ENCODE results near the gene CAMK2G.
"Not testable (repeated sequence)": the region's sequence is repeated elsewhere in the genome, so short reads cannot be mapped to it uniquely, and the experiment has no call there.

CAMK2G gene

DNA sequence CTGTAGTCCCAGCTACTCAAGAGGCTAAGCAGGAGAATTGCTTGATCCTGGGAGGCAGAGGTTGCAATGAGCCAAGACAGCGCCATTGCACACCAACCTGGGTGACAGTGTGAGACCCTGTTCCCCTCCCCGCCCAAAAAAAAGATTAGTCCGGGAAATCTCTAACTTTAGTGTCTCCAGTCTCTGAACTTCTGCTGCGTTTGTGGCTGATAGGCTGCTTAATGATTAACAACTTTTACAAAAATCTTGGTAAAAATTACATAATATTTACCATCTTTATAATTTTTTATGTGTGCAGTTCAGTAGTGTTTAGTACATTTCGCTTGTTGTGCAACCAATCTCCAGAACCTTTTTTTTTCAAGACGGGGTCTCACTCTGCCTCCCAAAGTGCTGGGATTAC is 26.9 kb upstream of the CAMK2G start:
- Histone ChIP-seq H3K9me3 (ENCODE audit: control insufficient read depth, insufficient read depth, low read length) (no peaks in the 10 kb centered on the region), H3K27ac (ENCODE audit: low read length) (no peak overlapping the region), H3K27me3 (ENCODE audit: control insufficient read depth, insufficient read depth, low read length) (no peaks in the 10 kb centered on the region), H3K36me3 (ENCODE audit: control insufficient read depth, insufficient read depth, low read length) (no peaks in the 10 kb centered on the region), H3K4me3 (ENCODE audit: low read length) (no peak overlapping the region), H3K4me1 (ENCODE audit: control insufficient read depth, insufficient read depth, low read length) (peaks cover 1% of the 10 kb centered on the region; the same call in 1 of the 2 replicates)
- no peak for DNase-seq (ENCODE audit: low read depth, low spot score)
- no CpG with 5 or more reads among the region's 6 CpGs for WGBS (ENCODE audit: insufficient coverage, insufficient read length)

DNA sequence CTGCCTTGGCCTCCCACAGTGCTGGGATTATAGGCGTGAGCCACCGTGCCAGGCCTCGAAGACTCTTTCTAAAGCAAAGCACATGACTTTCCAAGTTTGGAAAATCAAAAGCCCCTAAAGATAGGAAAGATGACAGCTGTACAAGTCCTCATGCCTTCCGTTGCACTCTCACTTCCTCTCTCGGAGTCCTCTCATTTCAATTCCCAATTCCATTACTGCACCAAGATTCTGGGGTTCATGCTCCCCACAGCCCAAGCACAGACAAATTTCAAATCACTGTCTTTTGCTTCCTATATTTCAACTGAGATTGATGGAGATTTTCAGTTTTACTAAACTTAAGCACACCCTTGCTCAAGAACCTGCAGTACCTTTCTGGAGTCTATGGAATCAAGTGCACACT is 25.7 kb upstream of the CAMK2G start:
- Histone ChIP-seq H3K9me3 (ENCODE audit: control insufficient read depth, insufficient read depth, low read length) (no peaks in the 10 kb centered on the region), H3K27ac (ENCODE audit: low read length) (no peak overlapping the region), H3K4me3 (ENCODE audit: low read length) (no peak overlapping the region), H3K27me3 (ENCODE audit: control insufficient read depth, insufficient read depth, low read length) (no peaks in the 10 kb centered on the region), H3K4me1 (ENCODE audit: control insufficient read depth, insufficient read depth, low read length) (peaks cover 1% of the 10 kb centered on the region; the same call in 1 of the 2 replicates), H3K36me3 (ENCODE audit: control insufficient read depth, insufficient read depth, low read length) (no peaks in the 10 kb centered on the region)
- no CpG with 5 or more reads among the region's 5 CpGs for WGBS (ENCODE audit: insufficient coverage, insufficient read length)
- DNase-seq (ENCODE audit: low read depth, low spot score), result no peak

DNA sequence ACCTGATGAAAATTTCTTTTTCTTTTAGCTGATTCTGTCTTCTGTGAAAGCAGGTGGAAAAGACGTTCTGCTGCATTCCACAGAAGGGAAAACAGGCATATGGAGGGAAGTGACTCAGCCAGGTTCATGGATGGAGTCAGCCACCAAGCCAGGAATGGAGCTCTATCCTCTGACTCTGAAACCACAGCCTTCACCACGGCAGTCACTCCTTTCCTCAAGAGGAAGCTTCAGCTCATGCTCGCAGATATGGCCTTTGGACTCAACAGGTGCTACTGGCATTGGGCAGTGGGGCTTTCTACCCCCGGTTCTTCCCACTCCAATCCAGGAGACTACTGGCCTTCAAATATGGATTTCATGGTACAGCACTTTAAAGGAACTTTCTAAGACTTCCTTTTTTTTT is 25.1 kb upstream of the CAMK2G start:
- H3K27ac ChIP-seq (ENCODE audit: low read length), result no peak overlapping the region
- peaks cover 1% of the 10 kb centered on the region; the same call in 1 of the 2 replicates for H3K4me1 ChIP-seq (ENCODE audit: control insufficient read depth, insufficient read depth, low read length)
- DNase-seq (ENCODE audit: low read depth, low spot score), result no peak
- H3K36me3 ChIP-seq (ENCODE audit: control insufficient read depth, insufficient read depth, low read length), result no peaks in the 10 kb centered on the region
- no CpG with 5 or more reads among the region's 4 CpGs for WGBS (ENCODE audit: insufficient coverage, insufficient read length)
- no peaks in the 10 kb centered on the region for H3K9me3 ChIP-seq (ENCODE audit: control insufficient read depth, insufficient read depth, low read length)
- H3K27me3 ChIP-seq (ENCODE audit: control insufficient read depth, insufficient read depth, low read length), result no peaks in the 10 kb centered on the region
- H3K4me3 ChIP-seq (ENCODE audit: low read length), result no peak overlapping the region

DNA sequence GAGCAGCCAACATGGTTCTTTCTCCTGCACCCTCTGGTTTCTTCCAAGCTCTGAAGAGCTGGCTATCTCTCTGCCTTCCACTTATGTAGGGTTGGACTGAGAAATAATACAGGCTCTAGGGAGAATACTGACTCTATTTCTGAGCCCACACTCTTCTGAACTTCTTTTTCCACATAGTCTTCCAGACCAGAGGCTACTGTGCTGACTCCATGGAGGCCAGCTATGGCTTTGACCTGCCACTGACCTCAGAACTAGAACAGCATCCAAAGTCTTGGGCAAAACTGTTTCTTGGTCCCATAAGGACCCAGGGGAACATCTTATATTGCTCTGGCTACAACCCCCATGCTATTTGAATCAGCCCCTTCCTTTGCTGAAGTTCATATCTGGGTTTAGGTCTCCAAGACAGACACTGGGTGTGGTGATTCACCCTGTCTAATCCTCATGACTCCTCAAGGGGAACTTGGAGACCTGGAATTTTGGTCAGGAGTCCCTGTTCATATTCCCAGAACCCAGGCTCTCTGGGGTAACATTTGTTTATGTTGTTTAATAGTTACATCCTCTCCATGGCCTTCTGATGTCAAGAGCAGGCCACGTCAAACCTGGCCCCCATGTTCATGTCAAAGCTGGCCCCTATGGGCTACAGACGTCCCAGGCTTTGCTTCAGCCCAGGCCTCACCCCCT is 24.5 kb upstream of the CAMK2G start:
- no peak for DNase-seq (ENCODE audit: low read depth, low spot score)
- Histone ChIP-seq H3K27ac (ENCODE audit: low read length) (no peak overlapping the region), H3K36me3 (ENCODE audit: control insufficient read depth, insufficient read depth, low read length) (no peaks in the 10 kb centered on the region), H3K4me3 (ENCODE audit: low read length) (no peak overlapping the region), H3K27me3 (ENCODE audit: control insufficient read depth, insufficient read depth, low read length) (no peaks in the 10 kb centered on the region), H3K4me1 (ENCODE audit: control insufficient read depth, insufficient read depth, low read length) (peaks cover 1% of the 10 kb centered on the region; the same call in 1 of the 2 replicates), H3K9me3 (ENCODE audit: control insufficient read depth, insufficient read depth, low read length) (no peaks in the 10 kb centered on the region)
- no CpG with 5 or more reads among the region's 2 CpGs for WGBS (ENCODE audit: insufficient coverage, insufficient read length)

DNA sequence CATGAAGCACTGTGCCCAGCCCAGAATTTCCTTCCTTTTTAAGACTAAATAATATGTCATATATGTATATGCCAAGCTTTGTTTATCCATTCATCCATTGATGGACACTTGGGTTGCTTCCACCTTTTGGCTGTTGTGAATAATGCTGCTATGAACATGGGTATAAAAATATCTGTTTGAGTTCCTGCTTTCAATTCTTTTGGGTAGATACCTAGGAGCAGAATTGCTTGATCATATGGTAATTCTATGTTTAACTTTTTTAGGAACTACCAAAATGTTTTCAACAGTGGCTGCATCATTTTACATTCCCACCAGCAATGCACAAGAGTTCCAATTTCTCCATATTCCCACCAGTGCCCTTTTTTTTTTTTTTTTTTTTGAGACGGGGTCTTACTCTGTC is 23.3 kb upstream of the CAMK2G start:
- Histone ChIP-seq H3K27me3 (ENCODE audit: control insufficient read depth, insufficient read depth, low read length) (no peaks in the 10 kb centered on the region), H3K36me3 (ENCODE audit: control insufficient read depth, insufficient read depth, low read length) (no peaks in the 10 kb centered on the region), H3K4me3 (ENCODE audit: low read length) (no peak overlapping the region), H3K4me1 (ENCODE audit: control insufficient read depth, insufficient read depth, low read length) (peaks cover 1% of the 10 kb centered on the region; the same call in 1 of the 2 replicates), H3K9me3 (ENCODE audit: control insufficient read depth, insufficient read depth, low read length) (no peaks in the 10 kb centered on the region), H3K27ac (ENCODE audit: low read length) (no peak overlapping the region)
- no peak for DNase-seq (ENCODE audit: low read depth, low spot score)
- WGBS (ENCODE audit: insufficient coverage, insufficient read length), result no CpG with 5 or more reads among the region's 1 CpG

DNA sequence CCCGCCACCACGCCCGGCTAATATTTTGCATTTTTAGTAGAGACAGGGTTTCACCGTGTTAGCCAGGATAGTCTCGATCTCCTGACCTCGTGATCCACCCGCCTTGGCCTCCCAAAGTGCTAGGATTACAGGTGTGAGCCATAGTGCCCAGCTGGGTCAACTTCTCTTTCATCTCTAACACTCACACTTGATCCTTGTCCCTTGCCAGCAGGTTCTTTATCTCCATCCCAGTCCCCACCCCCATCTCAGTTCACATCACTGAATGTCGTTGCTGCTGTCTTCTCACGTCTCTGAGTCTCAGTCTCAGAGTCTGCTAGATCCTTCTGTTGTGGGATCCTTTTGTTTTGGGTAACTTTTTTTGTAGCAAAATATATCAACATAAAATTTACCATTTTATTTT is 21.0 kb upstream of the CAMK2G start:
- H3K36me3 ChIP-seq (ENCODE audit: control insufficient read depth, insufficient read depth, low read length); DNase-seq (ENCODE audit: low read depth, low spot score); H3K27me3 ChIP-seq (ENCODE audit: control insufficient read depth, insufficient read depth, low read length); H3K4me1 ChIP-seq (ENCODE audit: control insufficient read depth, insufficient read depth, low read length); H3K9me3 ChIP-seq (ENCODE audit: control insufficient read depth, insufficient read depth, low read length); H3K27ac ChIP-seq (ENCODE audit: low read length); H3K4me3 ChIP-seq (ENCODE audit: low read length): not testable (repeated sequence)
- no CpG with 5 or more reads among the region's 9 CpGs for WGBS (ENCODE audit: insufficient coverage, insufficient read length)

DNA sequence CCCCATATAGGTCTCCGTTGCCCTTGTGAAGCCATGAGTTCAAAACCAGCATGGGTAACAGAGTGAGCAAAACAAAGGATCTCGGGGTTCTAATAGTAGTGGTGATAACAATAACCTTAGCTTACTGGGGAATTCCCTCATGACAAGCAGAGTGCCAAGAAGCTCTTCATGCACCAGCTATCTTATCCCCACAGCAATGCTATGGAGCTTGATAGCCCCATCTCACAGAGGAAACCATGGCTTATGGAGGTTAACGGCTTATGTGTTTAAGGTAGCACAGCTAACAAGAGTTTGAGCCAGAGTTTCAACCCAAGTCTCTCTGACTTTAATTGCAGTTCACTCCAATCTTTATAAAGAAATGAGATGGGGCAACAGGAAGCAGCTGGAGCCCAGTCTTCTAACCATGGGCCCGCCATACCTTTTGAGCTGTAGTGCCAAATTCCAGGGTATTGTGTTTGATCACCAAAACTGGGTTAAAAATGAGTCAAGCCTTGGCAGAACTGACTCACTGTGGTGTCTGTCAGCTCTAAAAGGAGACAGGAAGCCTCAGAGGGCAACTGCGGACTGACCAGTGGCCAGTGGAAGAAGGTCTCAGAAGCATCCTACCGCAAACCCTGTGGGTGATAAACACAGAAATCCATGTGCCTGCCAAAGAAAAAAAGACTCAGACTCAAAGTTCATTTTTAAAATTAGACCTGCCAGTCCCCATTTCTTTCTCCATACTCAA is 20.1 kb upstream of the CAMK2G start:
- no peaks in the 10 kb centered on the region for H3K9me3 ChIP-seq (ENCODE audit: control insufficient read depth, insufficient read depth, low read length)
- WGBS (ENCODE audit: insufficient coverage, insufficient read length), result no CpG with 5 or more reads among the region's 6 CpGs
- H3K27me3 ChIP-seq (ENCODE audit: control insufficient read depth, insufficient read depth, low read length), result no peaks in the 10 kb centered on the region
- DNase-seq (ENCODE audit: low read depth, low spot score), result no peak
- H3K27ac ChIP-seq (ENCODE audit: low read length), result no peak overlapping the region
- peaks cover 1% of the 10 kb centered on the region; the same call in 1 of the 2 replicates for H3K4me1 ChIP-seq (ENCODE audit: control insufficient read depth, insufficient read depth, low read length)
- H3K36me3 ChIP-seq (ENCODE audit: control insufficient read depth, insufficient read depth, low read length), result no peaks in the 10 kb centered on the region
- H3K4me3 ChIP-seq (ENCODE audit: low read length), result no peak overlapping the region

DNA sequence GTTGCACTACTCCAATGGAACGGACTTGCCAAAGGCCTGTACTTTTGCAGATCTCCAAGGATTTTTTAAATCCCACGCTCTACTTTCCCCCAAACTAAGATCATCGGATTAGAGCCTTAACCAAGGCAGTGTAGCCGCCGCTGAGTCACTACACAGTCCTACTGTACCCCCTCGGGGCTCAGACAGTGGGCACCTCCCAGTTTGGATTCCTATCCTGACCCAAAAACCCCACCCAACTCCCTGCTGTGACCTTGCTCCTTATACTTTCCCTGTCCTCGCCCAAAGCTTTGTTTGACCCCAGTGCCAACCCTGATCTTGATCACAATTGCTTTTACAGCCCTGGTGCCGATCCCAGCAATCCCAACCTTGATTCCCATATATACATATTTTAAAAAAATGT is 19.1 kb upstream of the CAMK2G start:
- Histone ChIP-seq H3K27ac (ENCODE audit: low read length) (no peak overlapping the region), H3K36me3 (ENCODE audit: control insufficient read depth, insufficient read depth, low read length) (no peaks in the 10 kb centered on the region), H3K4me1 (ENCODE audit: control insufficient read depth, insufficient read depth, low read length) (no peaks in the 10 kb centered on the region), H3K9me3 (ENCODE audit: control insufficient read depth, insufficient read depth, low read length) (no peaks in the 10 kb centered on the region), H3K4me3 (ENCODE audit: low read length) (no peak overlapping the region), H3K27me3 (ENCODE audit: control insufficient read depth, insufficient read depth, low read length) (no peaks in the 10 kb centered on the region)
- no peak for DNase-seq (ENCODE audit: low read depth, low spot score)
- no CpG with 5 or more reads among the region's 8 CpGs for WGBS (ENCODE audit: insufficient coverage, insufficient read length)

DNA sequence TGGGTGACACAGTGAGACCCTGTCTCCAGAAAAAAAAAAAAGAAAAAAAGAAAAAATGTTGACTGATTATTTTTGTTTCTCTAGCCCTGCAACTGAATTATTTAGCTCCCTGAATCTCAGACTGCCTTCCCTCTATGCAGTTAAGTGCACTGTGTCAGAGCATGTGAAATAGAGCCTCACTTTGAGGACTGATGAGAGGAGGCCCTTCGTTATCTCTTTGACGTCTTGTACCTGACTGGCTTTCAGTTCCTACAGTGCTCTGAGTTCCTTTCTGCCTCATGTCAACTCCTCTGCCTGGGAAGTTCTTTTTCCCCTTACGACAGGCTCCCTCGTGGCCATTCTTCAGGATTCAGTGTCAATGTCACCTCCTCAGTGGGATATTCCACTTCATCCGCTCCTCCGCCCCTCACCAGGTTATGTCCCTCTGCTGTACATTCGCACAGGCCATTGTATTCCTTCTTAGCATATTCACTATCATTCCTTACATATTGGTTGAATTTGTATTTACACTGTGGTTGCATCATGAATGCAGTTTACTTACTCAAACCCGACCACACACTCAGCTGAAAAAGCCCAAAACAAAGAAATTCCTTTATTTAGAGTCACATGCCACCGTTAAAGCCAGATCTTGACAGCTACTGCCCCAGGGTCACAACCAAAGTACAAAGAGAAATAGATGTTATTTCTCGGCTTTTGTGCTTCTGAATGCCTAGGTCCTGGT is 18.1 kb upstream of the CAMK2G start:
- no peak for DNase-seq (ENCODE audit: low read depth, low spot score)
- Histone ChIP-seq H3K27ac (ENCODE audit: low read length) (no peak overlapping the region), H3K27me3 (ENCODE audit: control insufficient read depth, insufficient read depth, low read length) (no peaks in the 10 kb centered on the region), H3K4me1 (ENCODE audit: control insufficient read depth, insufficient read depth, low read length) (no peaks in the 10 kb centered on the region), H3K36me3 (ENCODE audit: control insufficient read depth, insufficient read depth, low read length) (no peaks in the 10 kb centered on the region), H3K4me3 (ENCODE audit: low read length) (no peak overlapping the region), H3K9me3 (ENCODE audit: control insufficient read depth, insufficient read depth, low read length) (no peaks in the 10 kb centered on the region)
- WGBS (ENCODE audit: insufficient coverage, insufficient read length), result no CpG with 5 or more reads among the region's 10 CpGs

DNA sequence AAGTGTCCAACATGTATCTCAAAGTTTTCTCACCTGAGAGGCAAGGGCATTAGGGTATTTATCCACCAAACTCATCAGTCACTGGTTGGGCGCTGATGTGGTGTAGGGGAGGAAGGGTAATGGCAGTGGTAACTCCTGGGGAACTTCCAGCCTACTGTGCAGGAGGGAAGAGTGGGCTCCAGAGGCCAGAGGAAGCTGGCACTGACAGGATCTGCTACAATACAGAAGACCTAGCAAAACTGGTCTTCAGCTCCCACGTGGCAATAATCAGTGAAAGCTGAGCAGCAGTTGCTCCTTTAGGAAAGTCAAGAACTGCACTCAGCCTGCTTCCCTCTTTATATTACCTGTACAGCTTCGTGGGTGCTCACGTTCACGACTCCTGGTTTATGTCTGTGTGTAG is 17.2 kb upstream of the CAMK2G start:
- no peak for DNase-seq (ENCODE audit: low read depth, low spot score)

More for the DNA sequence above, 17.2 kb upstream of the CAMK2G start:
- Histone ChIP-seq H3K4me3 (ENCODE audit: low read length) (no peak overlapping the region), H3K27me3 (ENCODE audit: control insufficient read depth, insufficient read depth, low read length) (no peaks in the 10 kb centered on the region), H3K27ac (ENCODE audit: low read length) (no peak overlapping the region), H3K4me1 (ENCODE audit: control insufficient read depth, insufficient read depth, low read length) (no peaks in the 10 kb centered on the region), H3K36me3 (ENCODE audit: control insufficient read depth, insufficient read depth, low read length) (no peaks in the 10 kb centered on the region), H3K9me3 (ENCODE audit: control insufficient read depth, insufficient read depth, low read length) (no peaks in the 10 kb centered on the region)
- WGBS (ENCODE audit: insufficient coverage, insufficient read length), result no CpG with 5 or more reads among the region's 5 CpGs
